Lung (tissue), 12 donors: ENCODE results near the gene CAPZB. TPM values are rescaled to one million over a fixed set of nuclear protein-coding genes. Genes with fewer than 3 reads are reported as not detected.
A peak's percentile ranks its signal among the peaks of the same experiment; 100 is the strongest.

Experiments used
- ATAC-seq: fragments of 200-7000 bp; cut with Tn5 transposase; one replicate; pipeline ENCODE4 v1.9.1; 2020; ENCODE audit warnings: moderate number of reproducible peaks; ENCODE audit not compliant: insufficient read depth, low FRiP score
- DNase-seq, 3 donors: peaks; one replicate each; pipeline ENCODE4 v3.0.0-alpha.2; 2013 to 2017
- H3K27ac ChIP-seq, 2 donors: one replicate each; pipeline ENCODE4 v1.5.1; 2013; ENCODE audit warnings: mild to moderate bottlenecking in 2 of 2, moderate library complexity in 2 of 2, control low read depth in 1 of 2, inconsistent platforms in 1 of 2, low read depth in 1 of 2, low read length in 1 of 2
- H3K27me3 ChIP-seq, 3 donors: one replicate each; pipeline ENCODE4 v1.5.1; 2013; ENCODE audit warnings: low read length in 2 of 3; ENCODE audit not compliant: control insufficient read depth in 3 of 3, insufficient read depth in 3 of 3
- H3K36me3 ChIP-seq, 4 donors: one replicate each; pipeline ENCODE4 v1.5.1; 2013; ENCODE audit warnings: low read length in 4 of 4, mild to moderate bottlenecking in 1 of 4, moderate library complexity in 1 of 4; ENCODE audit not compliant: control insufficient read depth in 4 of 4, insufficient read depth in 4 of 4
- H3K4me1 ChIP-seq, 5 donors: one replicate each; pipeline ENCODE4 v1.5.1; 2013; ENCODE audit warnings: low read length in 5 of 5, mild to moderate bottlenecking in 2 of 5, moderate library complexity in 1 of 5; ENCODE audit not compliant: control insufficient read depth in 5 of 5, insufficient read depth in 5 of 5
- H3K4me3 ChIP-seq: one replicate; pipeline ENCODE4 v1.5.1; 2013; ENCODE audit warnings: mild to moderate bottlenecking, control low read depth, moderate library complexity
- H3K9ac ChIP-seq, 2 donors: one replicate each; pipeline ENCODE4 v1.5.1; 2013; ENCODE audit warnings: low read length in 2 of 2, control low read depth in 1 of 2; ENCODE audit not compliant: insufficient read depth in 1 of 2
- H3K9me3 ChIP-seq, 4 donors: one replicate each; pipeline ENCODE4 v1.5.1; 2013; ENCODE audit warnings: low read length in 3 of 4, mild to moderate bottlenecking in 1 of 4, moderate library complexity in 1 of 4; ENCODE audit not compliant: control insufficient read depth in 4 of 4, insufficient read depth in 3 of 4
- CTCF ChIP-seq: IDR thresholded peaks from 2 replicates; pipeline ENCODE4 v1.5.1; 2012; ENCODE audit warnings: mild to moderate bottlenecking; ENCODE audit errors: control extremely low read depth, extremely low read depth
- WGBS, 2 donors: extraction: QIAGEN DNeasy Blood & Tissue Kit; methylation state at CpG; one replicate each; pipeline ENCODE4 v1.1.7; 2013; 5-methylcytosine and 5-hydroxymethylcytosine counted together
- polyA plus RNA-seq, 2 donors: library from polyadenylated mRNA; stranded (reverse); fragments of 200-250 nt; gene quantifications; one replicate each; pipeline ENCODE4 v1.2.1, GENCODE V29; 2013
- total RNA-seq, 2 donors: library from RNA; depleted of rRNA in 1 of 2; stranded (reverse); fragments of >200 nt in 1 of 2; gene quantifications; one replicate each; pipeline ENCODE4 v1.2.1, GENCODE V29; 2014 to 2021
- donor health status: control.
- donor health status: control.
- donor health status: Bipolar disorder and iron deficiency.
- donor health status: healthy.
- donor health status: DM: yes; HTN: yes; CAD: no.

Gene CAPZB
- total and polyA plus RNA-seq, 4 donors, result 94.7 to 339 (median 278) TPM

- DNase-seq, result no peak
- Histone ChIP-seq H3K4me1 (peaks cover 3 to 16% (median 10%) of the 10 kb centered on the region in 5 donors), H3K4me3 (no peak overlapping the region), H3K9ac (no peak overlapping the region), H3K27me3 (no peaks in the 10 kb centered on the region), H3K9me3 (no peaks in the 10 kb centered on the region), H3K36me3 (peaks cover 10 to 45% (median 24%) of the 10 kb centered on the region in 4 donors), H3K27ac (no peak overlapping the region)
- no peak for ATAC-seq
- WGBS, 2 donors, result 79 to 81% methylated on average over 6 of the region's 6 CpGs
- TF ChIP-seq CTCF, result no peak
These were observed 104.1 kb downstream of the CAPZB start for GRCh38 chr1:19381261-19381660.

GRCh38 chr1:19377812-19378718 lies 107.3 kb downstream of the CAPZB start:
- Histone ChIP-seq H3K4me1 (peaks cover 0 to 3% (median 0%) of the 10 kb centered on the region in 5 donors), H3K27me3 (no peaks in the 10 kb centered on the region), H3K9ac (no peak overlapping the region), H3K9me3 (no peaks in the 10 kb centered on the region), H3K4me3 (peak overlapping the region; percentile 10), H3K36me3 (peaks cover 7 to 48% (median 21%) of the 10 kb centered on the region in 4 donors), H3K27ac (no peak overlapping the region)
- TF ChIP-seq CTCF, result no peak
- WGBS, 2 donors, result 92 to 94% methylated on average over 17 of the region's 17 CpGs
- ATAC-seq (no peak), DNase-seq (no peak)

- DNase-seq (no peak), ATAC-seq (no peak)
- H3K9ac ChIP-seq, result no peak overlapping the region
- H3K27ac ChIP-seq, result no peak overlapping the region
- no peak for TF ChIP-seq CTCF
- H3K4me3 ChIP-seq, result no peak overlapping the region
- no peaks in the 10 kb centered on the region for H3K9me3 ChIP-seq
- WGBS, 2 donors, result 89 to 99% methylated on average over 7 of the region's 7 CpGs
- H3K36me3 ChIP-seq, result peaks cover 7 to 45% (median 18%) of the 10 kb centered on the region in 4 donors
- no peaks in the 10 kb centered on the region for H3K27me3 ChIP-seq
- H3K4me1 ChIP-seq, result peaks cover 0 to 2% (median 0%) of the 10 kb centered on the region in 5 donors
These were observed 108.6 kb downstream of the CAPZB start for GRCh38 chr1:19376428-19377372.
